Measurements from ENCODE around the gene ACTMAP. TPM values are rescaled to one million over a fixed set of nuclear protein-coding genes. Genes with fewer than 3 reads are reported as not detected.
"Not testable (repeated sequence)": the region's sequence is repeated elsewhere in the genome, so short reads cannot be mapped to it uniquely, and the experiment has no call there.

ACTMAP gene
- total RNA-seq, 1 donor from 2014 or later: 12.7 TPM

GRCh38 chr19:40737102-40737644 lies 13.1 kb downstream of the ACTMAP start:
- ATAC-seq (ENCODE audit: low read depth) (no peak), DNase-seq (no peak)
- Mint-ChIP-seq H3K27me3 (no peaks in the 10 kb centered on the region), H3K4me3 (no peak overlapping the region), H3K4me1 (peaks cover 3% of the 10 kb centered on the region), H3K27ac (no peak overlapping the region), H3K9me3 (no peaks in the 10 kb centered on the region), H3K36me3 (ENCODE audit: low read depth) (peaks cover 71% of the 10 kb centered on the region)
- intact Hi-C loops (cut with micrococcal nuclease): no loop called here
- ChIA-PET CTCF (no interaction called here), POLR2A (no interaction called here)
- TF ChIP-seq, protein P1, sequence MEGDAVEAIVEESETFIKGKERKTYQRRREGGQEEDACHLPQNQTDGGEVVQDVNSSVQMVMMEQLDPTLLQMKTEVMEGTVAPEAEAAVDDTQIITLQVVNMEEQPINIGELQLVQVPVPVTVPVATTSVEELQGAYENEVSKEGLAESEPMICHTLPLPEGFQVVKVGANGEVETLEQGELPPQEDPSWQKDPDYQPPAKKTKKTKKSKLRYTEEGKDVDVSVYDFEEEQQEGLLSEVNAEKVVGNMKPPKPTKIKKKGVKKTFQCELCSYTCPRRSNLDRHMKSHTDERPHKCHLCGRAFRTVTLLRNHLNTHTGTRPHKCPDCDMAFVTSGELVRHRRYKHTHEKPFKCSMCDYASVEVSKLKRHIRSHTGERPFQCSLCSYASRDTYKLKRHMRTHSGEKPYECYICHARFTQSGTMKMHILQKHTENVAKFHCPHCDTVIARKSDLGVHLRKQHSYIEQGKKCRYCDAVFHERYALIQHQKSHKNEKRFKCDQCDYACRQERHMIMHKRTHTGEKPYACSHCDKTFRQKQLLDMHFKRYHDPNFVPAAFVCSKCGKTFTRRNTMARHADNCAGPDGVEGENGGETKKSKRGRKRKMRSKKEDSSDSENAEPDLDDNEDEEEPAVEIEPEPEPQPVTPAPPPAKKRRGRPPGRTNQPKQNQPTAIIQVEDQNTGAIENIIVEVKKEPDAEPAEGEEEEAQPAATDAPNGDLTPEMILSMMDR (IDR thresholded peaks at IDR 0.05): no peak

DNA sequence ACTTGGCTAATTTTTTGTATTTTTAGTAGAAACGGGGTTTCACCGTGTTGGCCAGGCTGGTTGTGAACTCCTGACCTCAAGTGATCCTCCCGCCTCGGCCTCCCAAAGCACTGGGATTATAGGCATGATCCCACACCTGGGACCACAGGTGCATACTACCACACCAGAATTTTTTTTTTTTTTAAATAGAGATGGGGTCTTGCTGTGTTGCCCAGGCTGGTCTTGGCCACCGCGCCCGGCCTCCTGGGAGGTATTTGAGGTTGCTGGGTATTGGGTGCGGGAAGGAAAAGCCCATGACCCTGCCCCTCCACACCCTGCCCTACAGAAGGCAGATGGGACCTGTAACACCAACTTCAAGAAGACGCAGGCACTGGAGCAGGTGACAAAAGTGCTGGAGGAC lies 13.6 kb downstream of the ACTMAP start:
- Mint-ChIP-seq H3K27me3 (no peaks in the 10 kb centered on the region), H3K4me1 (no peaks in the 10 kb centered on the region), H3K36me3 (ENCODE audit: low read depth) (peaks cover 75% of the 10 kb centered on the region), H3K27ac (no peak overlapping the region), H3K9me3 (no peaks in the 10 kb centered on the region), H3K4me3 (no peak overlapping the region)
- DNase-seq: no peak
- intact Hi-C loops (cut with micrococcal nuclease): no loop called here
- ChIA-PET CTCF (no interaction called here), POLR2A (no interaction called here)
- TF ChIP-seq, protein P1 (IDR thresholded peaks at IDR 0.05): no peak
- ATAC-seq (ENCODE audit: low read depth): no peak

DNA sequence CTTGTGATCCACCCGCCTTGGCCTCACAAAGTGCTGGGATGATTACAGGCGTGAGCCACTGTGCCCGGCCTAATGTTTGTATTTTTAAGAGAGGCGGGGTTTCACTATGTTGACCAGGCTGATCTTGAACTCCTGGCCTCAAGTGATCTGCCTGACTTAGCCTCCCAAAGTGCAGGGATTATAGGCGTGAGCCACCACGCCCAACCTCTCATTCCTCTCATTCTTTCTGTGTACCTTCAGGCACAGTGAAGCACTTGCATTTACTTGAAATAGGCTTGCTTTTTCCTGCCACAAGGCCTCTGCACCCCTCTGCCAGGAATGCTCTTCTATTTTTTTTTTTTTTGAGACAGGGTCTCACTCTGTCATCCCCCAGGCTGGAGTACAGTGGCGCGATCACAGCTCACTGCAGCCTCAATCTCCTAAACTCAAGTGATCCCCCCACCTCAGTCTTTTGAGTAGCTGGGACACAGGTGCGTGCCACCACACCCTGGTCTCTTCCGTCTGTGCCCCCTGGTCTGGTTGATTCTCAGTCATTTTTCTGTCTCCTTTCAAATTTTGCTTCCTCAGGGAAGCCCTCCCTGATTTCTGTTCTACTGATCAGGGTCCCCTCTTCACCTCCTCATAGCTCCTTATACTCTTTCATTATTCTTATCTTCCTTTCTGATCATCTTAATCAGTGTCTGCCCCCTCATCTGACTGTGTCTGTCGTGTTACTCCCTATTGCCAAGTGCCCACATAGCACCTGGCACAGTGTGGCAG lies 15.1 kb downstream of the ACTMAP start:
- H3K27ac Mint-ChIP-seq: no peak overlapping the region
- no peak overlapping the region for H3K4me3 Mint-ChIP-seq
- no peaks in the 10 kb centered on the region for H3K4me1 Mint-ChIP-seq
- H3K9me3 Mint-ChIP-seq: no peaks in the 10 kb centered on the region
- TF ChIP-seq, protein P1 (IDR thresholded peaks at IDR 0.05): no peak
- H3K36me3 Mint-ChIP-seq (ENCODE audit: low read depth): peaks cover 84% of the 10 kb centered on the region
- H3K27me3 Mint-ChIP-seq: no peaks in the 10 kb centered on the region
- intact Hi-C loops (cut with micrococcal nuclease): no loop called here
- no peak for ATAC-seq (ENCODE audit: low read depth)
- ChIA-PET CTCF (interaction anchor here (1.3 kb wide), 1 partner anchor 72 kb away, joined by 4 read pairs; no protein-coding TSS in a partner anchor), POLR2A (interaction anchor here (0.7 kb wide), 1 partner anchor 20 kb away, joined by 3 read pairs; no protein-coding TSS in a partner anchor)
- DNase-seq: no peak

- ATAC-seq (ENCODE audit: low read depth): no peak
- CTCF ChIA-PET: no interaction called here
Measured at GRCh38 chr19:40733149-40733548, 17.1 kb downstream of the ACTMAP start.

GRCh38 chr19:40732304-40732703 lies 18.0 kb downstream of the ACTMAP start:
- ATAC-seq (ENCODE audit: low read depth); H3K4me3 Mint-ChIP-seq; H3K27ac Mint-ChIP-seq; DNase-seq; H3K4me1 Mint-ChIP-seq; H3K9me3 Mint-ChIP-seq; intact Hi-C loops (cut with micrococcal nuclease); CTCF ChIA-PET; H3K27me3 Mint-ChIP-seq: not testable (repeated sequence)
- peaks cover 84% of the 10 kb centered on the region for H3K36me3 Mint-ChIP-seq (ENCODE audit: low read depth)
- POLR2A ChIA-PET: interaction anchor here (0.6 to 0.7 kb wide), 3 partner anchors 13 to 422 kb away, joined by 3 to 4 read pairs (median 3); no protein-coding TSS in a partner anchor

More at GRCh38 chr19:40733149-40733548, 17.1 kb downstream of the ACTMAP start:
- no peaks in the 10 kb centered on the region for H3K27me3 Mint-ChIP-seq
- no peaks in the 10 kb centered on the region for H3K4me1 Mint-ChIP-seq
- DNase-seq: no peak
- H3K9me3 Mint-ChIP-seq: no peaks in the 10 kb centered on the region
- no peak overlapping the region for H3K4me3 Mint-ChIP-seq
- TF ChIP-seq, protein P1 (IDR thresholded peaks at IDR 0.05): no peak
- intact Hi-C loops (cut with micrococcal nuclease): no loop called here
- POLR2A ChIA-PET: interaction anchor here (0.6 kb wide), 1 partner anchor 17 kb away, joined by 3 read pairs; the partner anchor contains the start of gene ACTMAP
- no peak overlapping the region for H3K27ac Mint-ChIP-seq
- peaks cover 81% of the 10 kb centered on the region for H3K36me3 Mint-ChIP-seq (ENCODE audit: low read depth)

DNA sequence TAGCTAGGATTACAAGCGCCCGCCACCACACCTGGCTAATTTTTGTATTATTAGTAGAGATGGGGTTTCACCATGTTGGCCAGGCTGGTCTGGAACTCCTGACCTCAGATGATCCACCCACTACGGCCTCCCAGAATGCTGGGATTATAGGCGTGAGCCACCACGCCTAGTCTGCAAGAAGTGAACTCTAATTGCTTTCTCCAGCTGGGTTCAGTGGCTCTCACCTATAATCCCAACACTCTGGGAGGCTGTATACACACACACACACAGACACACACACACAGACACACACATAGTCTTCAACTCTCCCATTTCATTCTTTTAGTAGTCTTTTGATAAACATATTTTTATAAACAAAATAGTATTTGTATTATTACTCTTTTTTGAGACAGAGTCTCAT lies 20.2 kb downstream of the ACTMAP start:
- H3K9me3 Mint-ChIP-seq; DNase-seq; intact Hi-C loops (cut with micrococcal nuclease); H3K4me3 Mint-ChIP-seq; ATAC-seq (ENCODE audit: low read depth); H3K4me1 Mint-ChIP-seq; H3K27me3 Mint-ChIP-seq; CTCF ChIA-PET; H3K27ac Mint-ChIP-seq: not testable (repeated sequence)
- POLR2A ChIA-PET: interaction anchor here (0.5 kb wide), 1 partner anchor 11 kb away, joined by 4 read pairs; no protein-coding TSS in a partner anchor
- H3K36me3 Mint-ChIP-seq (ENCODE audit: low read depth): peaks cover 80% of the 10 kb centered on the region
